HG03575 (cell line): ENCODE results near the gene WDR7.

Source experiments
- ATAC-seq: cut with Tn5 transposase; IDR thresholded peaks from one replicate; pipeline ENCODE4 v1.9.1; 2021; ENCODE audit not compliant: unreplicated experiment, insufficient number of reproducible peaks, low FRiP score; ENCODE audit errors: extremely low read depth

Gene WDR7

DNA sequence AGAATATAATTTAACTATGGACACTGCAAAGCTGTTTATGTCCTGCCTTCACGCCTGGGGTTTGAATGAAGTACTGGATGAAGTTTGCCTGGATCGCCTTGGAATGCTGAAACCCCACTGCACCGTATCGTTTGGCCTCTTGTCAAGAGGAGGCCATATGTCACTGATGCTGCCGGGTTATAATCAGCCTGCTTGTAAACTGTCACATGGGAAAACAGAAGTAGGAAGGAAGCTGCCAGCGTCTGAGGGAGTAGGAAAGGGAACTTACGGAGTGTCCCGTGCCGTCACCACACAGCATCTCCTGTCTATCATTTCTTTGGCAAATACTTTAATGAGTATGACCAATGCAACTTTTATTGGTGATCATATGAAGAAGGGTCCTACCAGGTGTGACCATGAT lies 105.8 kb downstream of the WDR7 start:
- ATAC-seq: no peak

DNA sequence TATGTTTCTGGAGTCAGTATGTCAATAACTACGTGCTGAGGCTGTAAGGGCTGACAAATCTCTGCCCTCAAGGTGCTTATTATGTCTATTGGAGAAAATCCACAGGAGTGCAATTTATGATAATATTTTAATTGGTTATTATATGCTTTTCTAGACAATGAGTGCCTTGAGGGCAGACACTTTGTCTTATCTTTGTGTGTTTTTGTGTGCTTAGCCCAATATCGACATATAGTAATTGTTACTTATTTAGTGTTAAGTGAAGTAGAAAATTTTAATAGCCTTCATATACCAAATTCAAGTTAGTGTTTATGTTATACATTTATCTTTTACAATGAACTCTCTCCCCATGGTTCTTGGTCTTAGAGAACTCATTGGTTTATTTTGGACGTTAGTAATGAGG lies 118.9 kb downstream of the WDR7 start:
- no peak for ATAC-seq

DNA sequence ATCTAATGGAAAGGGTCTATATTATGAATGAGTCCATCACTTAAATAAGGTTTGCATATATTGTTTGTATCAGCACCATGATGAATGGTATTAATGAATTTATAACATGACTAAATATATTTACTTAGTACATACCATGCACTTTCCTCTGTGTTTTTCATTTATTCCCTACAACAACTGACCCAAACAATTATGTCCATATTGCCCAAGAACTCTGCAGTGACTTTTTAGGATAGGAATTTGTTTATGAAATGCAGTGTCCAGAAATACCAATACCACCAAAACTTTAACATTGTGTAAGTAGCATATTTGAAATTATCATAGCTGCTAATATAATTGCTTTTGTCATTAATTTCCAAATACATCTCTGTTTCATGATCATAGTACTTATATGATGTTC lies 119.7 kb downstream of the WDR7 start:
- ATAC-seq: no peak

DNA sequence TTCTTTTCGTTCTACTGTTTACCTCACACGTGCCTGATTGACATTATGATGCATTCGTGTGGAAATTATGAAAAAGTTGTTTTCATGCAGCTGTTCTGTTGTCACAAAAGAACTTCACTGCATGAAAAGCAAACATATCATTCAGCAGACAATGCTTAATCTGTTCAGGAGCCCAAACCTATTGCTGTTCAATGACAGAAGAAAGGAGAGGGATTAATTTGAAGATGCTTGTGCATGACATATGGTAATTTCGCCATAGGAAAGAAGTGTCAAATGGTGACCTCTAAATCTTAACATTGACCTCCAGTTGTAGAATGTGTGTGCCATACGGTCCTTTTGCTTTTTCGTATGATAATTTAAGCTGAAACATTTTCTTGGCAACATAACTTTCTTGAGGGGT lies 124.5 kb downstream of the WDR7 start:
- ATAC-seq: no peak

DNA sequence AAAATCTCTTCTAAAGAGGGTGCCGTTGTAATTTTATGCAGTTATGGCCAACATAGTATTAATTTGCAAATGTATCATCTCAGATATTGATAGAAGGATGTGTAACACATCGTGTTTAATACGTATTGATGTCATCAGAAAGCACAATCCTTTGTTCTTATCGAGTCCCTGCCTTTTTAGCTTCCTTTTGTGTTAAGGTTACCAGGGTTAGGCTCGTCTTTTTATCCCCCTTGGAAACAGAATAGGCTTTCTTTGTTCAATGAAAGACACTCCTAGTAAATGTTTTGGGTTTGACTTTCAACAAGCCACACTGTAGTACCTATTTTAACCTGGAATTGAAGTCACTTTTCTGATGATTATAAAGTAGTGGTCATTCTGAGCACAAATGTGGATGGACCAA lies 136.2 kb downstream of the WDR7 start:
- no peak for ATAC-seq

DNA sequence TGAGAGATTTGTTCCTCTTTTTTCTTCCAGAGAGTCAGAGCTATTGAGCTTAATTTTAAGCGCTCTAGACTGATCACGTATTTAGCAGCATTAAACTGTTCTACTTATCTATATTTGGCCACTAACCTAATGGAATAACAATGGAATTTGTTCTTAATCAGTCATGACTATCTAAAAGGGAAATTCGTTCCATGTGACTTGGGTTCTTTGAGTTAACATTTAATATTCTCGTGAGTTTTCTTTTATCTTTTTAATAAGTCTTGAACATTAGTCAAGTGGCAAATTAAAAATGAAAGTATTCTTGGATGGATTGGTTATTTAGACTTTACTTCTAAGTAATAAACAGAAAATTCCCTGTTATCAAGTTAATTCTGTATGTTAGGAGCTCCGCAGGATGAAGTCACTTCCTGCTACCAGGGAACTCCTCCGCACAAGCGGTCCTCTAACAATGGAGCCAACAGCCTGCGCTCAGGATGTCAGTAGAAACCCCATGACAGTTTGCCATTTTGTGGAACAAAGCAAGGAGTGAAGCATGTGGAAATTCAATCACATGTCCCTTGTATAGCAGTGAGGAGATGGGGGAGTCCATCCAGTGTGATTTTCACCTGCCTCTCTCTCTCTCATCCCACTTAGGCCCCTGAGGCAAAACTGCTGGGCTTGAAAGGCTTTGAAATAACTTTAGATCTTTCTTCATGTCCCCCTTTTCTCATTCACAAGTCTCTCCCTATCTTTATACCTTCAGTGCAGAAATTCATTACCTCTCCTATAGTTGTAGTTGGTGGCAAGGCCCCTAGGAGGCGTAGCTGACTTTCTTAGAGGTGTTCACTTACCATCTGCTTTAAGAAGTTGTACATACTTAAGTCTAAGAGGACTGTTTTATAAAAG lies 138.1 kb downstream of the WDR7 start:
- ATAC-seq: no peak

DNA sequence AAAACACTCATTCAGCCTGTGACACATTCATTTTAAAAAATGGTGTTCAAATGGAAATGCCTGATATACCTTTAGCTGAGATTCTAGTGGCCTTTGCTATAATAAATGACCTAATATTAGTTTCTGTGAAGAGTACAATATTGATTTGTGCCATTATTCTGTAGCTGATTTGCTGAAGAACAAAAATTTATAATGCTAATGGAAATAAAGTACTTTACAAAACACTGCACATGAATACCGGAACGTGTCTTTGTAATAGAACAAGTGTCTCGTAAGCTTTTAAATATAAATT lies 138.7 kb downstream of the WDR7 start:
- no peak for ATAC-seq

DNA sequence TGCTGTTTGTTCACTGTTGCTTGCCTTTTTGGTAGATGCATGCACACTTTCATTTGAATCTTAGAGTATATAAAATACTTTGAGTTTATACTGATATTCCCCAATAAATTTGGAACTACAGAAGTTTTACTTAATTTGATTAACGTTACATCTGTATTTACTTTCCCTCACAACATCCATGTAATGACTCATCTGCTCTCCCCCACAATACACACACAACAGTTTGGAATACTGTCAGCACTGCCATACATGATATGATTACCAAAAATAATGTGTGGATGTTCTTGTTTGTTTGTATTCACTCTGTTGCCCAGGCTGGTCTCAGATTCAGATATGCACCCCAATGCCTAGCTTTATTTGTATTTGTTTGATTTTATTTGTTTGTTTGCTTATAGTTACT lies 144.2 kb downstream of the WDR7 start:
- ATAC-seq: no peak

DNA sequence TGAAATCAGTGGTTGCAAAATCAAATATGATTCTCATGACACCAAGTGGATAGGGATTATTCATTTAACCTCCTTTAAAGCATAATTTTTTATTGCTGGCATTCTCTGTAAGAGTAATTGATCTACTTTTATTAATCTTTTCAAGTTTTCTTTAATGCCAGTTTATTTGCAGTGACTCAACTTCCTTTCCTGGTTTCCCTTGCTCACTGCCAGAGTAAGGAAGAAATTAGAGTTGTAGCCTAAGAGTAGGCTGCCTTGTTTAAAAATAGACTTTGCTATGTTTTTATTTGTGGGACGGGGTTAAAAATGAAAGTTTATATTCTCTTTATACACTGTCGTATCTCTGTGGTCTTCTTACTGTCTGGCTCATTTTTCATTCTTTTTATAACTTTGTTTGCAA lies 148.6 kb downstream of the WDR7 start:
- no peak for ATAC-seq

DNA sequence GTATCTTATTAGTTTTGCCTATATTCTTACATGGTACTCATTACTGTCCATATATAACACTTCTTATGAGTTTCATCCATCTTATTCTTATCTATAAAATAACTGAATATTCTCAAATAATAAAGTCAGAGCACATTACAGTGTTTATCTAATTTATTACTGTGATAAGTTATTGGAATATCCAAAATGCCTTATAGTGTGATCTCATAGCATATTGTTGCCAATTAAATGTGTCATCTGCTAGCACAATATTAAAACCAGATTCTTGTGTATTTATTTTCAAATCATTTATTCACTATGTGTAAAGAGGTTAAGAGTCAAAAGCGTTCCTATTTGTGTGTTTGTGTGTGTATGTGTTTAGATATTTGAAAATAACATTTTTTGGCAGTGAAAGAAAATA lies 151.9 kb downstream of the WDR7 start:
- no peak for ATAC-seq

DNA sequence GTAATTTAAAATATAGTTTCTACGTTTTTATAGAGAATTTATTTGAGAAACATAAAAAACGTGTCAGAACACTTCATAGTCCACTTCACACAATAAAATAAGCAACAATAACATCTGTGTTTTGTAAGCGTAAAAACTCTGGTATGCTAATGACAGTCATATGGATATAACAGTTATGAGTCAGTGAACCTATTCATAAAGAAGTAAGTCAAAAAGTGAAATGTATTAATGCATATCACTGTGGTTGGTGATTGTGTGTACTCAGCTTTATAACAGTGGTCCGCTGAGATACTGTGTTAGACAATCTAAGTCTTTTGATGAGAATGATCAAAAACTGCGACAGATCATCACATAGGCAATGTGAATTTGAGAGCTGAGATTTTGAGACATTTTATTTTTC lies 153.2 kb downstream of the WDR7 start:
- ATAC-seq: no peak

DNA sequence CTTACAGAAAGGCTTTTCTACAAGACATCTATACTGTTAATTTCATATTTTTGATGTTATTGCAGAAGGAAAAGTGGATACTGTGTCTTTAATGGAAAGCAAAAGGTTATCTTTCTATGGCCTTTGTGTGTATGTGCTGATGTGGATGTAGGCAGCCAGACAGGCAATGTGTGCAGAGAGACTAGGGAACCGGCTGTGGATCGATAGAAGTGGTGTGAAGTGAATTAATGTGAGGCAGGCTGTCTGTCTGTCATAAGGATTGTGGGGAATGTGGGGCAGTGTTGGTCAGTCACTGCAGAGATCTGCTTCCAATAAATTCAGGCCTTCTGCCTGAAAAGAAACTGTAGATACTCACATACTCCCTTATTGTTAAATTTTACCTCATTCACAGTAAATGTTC lies 156.7 kb downstream of the WDR7 start:
- ATAC-seq: no peak

DNA sequence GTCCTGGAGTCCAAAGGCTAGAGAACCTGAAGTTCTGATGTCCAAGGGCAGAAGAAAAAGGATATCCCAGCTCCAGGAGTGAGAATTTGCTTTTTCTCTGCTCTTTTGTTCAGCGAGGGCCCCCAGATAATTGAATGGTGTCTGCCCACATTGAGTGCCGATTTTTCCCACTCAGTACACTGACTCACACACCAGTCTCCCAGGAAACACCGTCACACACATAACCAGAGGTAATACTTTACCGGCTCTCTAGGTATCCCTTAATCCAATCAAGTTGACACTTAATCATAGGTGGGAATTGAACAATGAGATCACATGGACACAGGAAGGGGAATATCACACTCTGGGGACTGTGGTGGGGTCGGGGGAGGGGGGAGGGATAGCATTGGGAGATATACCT lies 161.5 kb downstream of the WDR7 start:
- ATAC-seq: no peak

DNA sequence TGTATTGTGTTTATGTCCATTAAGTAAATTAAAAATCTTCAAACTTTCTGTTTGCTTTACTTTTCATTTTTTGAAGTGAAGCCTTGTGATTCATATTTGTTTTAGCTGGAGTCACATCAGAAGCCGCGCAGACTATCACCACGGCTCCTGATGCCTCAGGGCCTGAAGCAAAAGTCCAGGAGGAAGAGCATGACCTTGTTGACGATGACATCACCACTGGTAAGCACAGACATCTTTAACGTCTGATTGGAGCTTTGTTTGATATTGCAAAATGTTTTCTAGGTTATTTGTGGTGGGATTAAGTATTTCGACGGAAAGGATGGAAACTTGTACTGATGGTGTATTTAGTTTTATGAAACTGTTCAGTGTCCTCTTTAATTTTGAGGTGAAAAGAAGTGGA lies 164.8 kb downstream of the WDR7 start:
- no peak for ATAC-seq

DNA sequence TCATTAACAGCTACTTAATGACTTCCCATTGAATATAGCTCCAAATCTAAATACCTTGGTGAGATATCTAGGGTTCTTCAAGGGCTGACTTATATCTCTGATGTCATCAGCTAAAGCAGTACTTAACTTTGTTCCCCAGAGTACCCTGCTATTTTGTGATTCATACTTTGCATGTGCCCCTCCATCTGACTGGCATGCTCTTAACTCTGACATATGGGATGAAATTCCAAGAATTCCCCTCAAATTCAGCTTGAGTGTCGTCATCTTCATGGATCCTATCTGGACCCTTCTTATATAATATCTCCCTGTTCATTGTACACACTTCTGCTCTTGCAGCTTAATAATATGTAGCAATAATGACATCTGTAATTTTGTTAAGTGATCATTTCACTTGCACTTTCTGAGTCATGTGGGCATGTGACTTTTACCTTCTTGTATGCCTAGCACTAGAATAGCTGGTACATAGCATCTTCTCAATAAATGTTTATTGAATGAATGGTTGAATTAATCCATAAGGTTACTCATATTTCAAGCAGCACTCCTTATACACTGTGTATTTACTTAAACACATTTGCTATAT lies 172.9 kb downstream of the WDR7 start:
- ATAC-seq: no peak

DNA sequence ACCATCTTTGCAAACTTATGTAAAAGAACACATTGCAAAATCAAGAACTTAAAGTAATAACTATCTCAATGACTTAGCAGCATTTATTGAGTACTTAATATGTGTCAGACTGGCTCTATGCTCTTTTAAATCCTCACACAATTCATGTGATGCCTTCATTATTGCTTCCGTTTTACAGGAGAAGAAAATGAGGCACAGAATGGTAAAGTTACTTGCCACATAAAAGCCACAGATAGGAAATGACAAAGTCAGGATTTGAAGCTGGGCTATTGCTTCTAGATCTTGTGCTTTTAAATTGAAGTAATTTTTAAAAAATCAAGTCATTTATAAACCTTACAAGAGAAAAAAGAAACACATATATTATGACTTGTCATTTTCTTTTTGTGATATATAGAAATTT lies 174.2 kb downstream of the WDR7 start:
- no peak for ATAC-seq

DNA sequence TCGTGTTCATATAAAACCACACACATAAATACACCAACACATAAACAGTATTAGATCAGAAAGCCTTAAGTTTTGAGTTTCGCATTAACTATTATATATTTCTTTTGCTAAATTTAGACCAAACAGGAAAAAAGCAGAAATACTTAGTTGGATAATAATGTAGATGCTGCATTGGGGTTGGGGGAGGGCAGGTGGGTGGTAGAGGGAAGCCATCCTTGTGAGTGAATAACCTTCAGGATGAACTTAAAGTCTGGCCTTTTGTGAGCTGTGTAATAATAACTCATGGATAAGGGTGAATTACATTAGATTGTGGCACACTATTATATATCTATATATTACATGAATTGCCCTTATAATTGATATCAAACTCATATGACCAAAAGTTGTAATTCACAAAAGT lies 174.7 kb downstream of the WDR7 start:
- ATAC-seq: no peak

DNA sequence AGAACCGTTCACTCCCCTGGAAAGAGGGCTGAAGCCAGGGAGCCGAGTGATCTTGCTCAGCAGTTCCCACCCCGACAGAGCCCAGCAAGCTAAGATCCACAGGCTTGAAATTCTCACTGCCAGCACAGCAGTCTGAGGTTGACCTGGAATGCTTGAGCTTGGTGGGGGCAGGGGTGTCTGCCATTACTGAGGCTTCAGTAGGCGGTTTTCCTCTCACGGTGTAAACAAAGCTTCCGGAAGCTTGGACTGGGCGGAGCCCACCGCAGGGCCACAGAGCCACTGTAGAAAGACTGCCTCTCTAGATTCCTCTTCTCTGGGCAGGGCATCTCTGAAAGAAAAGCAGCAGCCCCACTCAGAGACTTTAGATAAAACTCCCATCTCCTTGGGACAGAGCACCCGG lies 180.8 kb downstream of the WDR7 start:
- no peak for ATAC-seq

DNA sequence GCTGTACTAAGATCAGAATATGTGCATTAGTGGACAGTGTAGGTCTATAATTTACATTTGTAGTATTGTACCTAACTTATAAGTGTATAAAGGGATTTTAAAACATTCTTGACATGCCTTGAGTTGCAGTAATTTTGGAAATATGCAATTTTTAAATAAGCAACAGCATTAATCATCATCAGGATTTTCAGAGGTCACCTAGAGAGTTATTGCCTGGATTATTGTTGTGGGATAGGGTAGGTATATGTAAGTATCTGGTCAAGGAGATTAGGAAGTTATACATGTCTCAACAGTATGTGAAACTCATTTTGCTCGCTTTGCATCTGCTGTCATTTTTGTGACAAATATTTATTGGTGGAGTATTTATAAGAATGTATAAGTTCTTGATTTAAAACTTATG lies 184.2 kb downstream of the WDR7 start:
- no peak for ATAC-seq

DNA sequence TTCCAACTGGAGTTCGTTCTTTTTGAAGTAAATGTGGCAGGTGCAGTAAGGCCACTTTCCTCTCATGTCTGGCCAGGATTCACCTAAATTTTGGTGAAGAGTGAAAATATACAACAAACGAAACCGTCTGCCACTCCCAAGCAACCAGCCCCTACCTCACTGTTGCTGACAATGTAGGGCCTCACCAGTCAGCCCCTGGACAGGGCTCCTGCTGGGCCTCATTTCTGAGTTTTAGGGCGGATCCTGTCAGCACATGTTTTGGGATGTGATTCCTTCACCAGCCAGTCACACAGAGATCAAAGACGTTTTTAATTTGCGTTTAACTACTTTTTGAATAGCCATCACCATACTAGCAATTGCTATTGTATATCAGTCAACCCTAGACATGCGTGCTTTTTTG lies 185.0 kb downstream of the WDR7 start:
- no peak for ATAC-seq

DNA sequence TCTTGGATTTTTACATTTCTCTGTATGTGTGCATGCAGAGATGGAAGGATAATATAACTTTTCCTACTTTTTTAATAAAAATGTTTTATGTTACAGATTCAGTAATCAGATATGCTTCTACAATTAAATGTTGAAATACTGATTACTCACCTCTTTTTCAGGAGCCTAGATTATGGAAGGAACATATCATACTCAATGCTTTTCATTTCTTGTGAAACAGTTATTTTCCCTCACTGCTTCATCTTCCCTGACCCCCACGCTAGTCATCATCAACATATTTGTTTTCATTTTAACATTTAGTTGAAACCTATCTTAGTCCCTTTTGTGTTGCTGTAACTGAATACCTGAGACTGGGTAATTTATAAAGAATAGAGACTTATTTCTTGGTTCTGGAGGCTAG lies 190.7 kb downstream of the WDR7 start:
- ATAC-seq: no peak
